IMR-90 (cell line): Measurements from ENCODE around the gene RPTOR. TPM values are rescaled to one million over a fixed set of nuclear protein-coding genes. Genes with fewer than 3 reads are reported as not detected.

Experiments
- ATAC-seq: fragments of 200-7000 bp; cut with Tn5 transposase; 2 replicates; pipeline ENCODE4 v1.9.1; 2020; ENCODE audit warnings: low read depth, mild to moderate bottlenecking, moderate library complexity
- BruUV-seq: library from RNA; stranded (reverse); fragments of 400-500 nt; replicated peaks from 2 replicates; lab custom pipeline; 2021; lab: Mats Ljungman, UMichigan
- CTCF ChIA-PET: fragments of 300-600 bp; formaldehyde crosslinking; extraction: SDS; loops from one replicate; lab custom pipeline; 2021; ENCODE audit warnings: antibody characterized with exemption; lab: Yijun Ruan, JAX
- POLR2A ChIA-PET: fragments of 300-600 bp; sonication (Branson Sonifier 250); formaldehyde crosslinking; loops from one replicate; lab custom pipeline; 2022; ENCODE audit warnings: antibody characterized with exemption; ENCODE audit not compliant: unreplicated experiment; lab: Charles Lee
- DNase-seq: peaks from one replicate; pipeline ENCODE4 v3.0.0; 2013
- H2AFZ ChIP-seq: replicated peaks from 2 replicates; pipeline ENCODE3; 2013; ENCODE audit warnings: low read length, mild to moderate bottlenecking; ENCODE audit not compliant: poor library complexity
- H2AK5ac ChIP-seq: 2 replicates; pipeline ENCODE4 v1.6.1; 2013; ENCODE audit warnings: low read depth, low read length, inconsistent platforms
- H2AK9ac ChIP-seq: replicated peaks from 2 replicates; pipeline ENCODE3; 2013; ENCODE audit warnings: mild to moderate bottlenecking, low read depth, low read length, moderate library complexity; ENCODE audit not compliant: poor library complexity
- H2BK120ac ChIP-seq: 2 replicates; pipeline ENCODE4 v1.6.1; 2013; ENCODE audit warnings: low read depth, low read length, inconsistent platforms
- H2BK15ac ChIP-seq: 3 replicates; pipeline ENCODE4 v1.6.1; 2013; ENCODE audit warnings: low read depth, low read length, inconsistent platforms
- H2BK20ac ChIP-seq: 2 replicates; pipeline ENCODE4 v1.6.1; 2013; ENCODE audit warnings: low read depth, mild to moderate bottlenecking, inconsistent platforms, low read length, moderate library complexity
- H2BK5ac ChIP-seq: 2 replicates; pipeline ENCODE4 v1.6.1; 2013; ENCODE audit warnings: mild to moderate bottlenecking, low read depth, low read length, inconsistent platforms; ENCODE audit not compliant: poor library complexity, severe bottlenecking
- H3K14ac ChIP-seq: replicated peaks from 2 replicates; pipeline ENCODE4 v1.6.1; 2013; ENCODE audit warnings: low read depth, low read length, inconsistent platforms
- H3K18ac ChIP-seq: 2 replicates; pipeline ENCODE4 v1.6.1; 2013; ENCODE audit warnings: low read depth, low read length, control low read depth
- H3K23ac ChIP-seq: 2 replicates; pipeline ENCODE4 v1.6.1; 2013; ENCODE audit warnings: low read depth, low read length, inconsistent platforms
- H3K27ac ChIP-seq: 2 replicates; pipeline ENCODE4 v1.5.1; 2013; ENCODE audit warnings: mild to moderate bottlenecking, control low read depth, low read length; ENCODE audit not compliant: insufficient read depth
- H3K27me3 ChIP-seq: 2 replicates; pipeline ENCODE4 v1.6.1; 2013; ENCODE audit warnings: low read length; ENCODE audit not compliant: control insufficient read depth, insufficient read depth
- H3K36me3 ChIP-seq: 2 replicates; pipeline ENCODE4 v1.6.1; 2013; ENCODE audit warnings: low read length, mixed read lengths; ENCODE audit not compliant: control insufficient read depth, insufficient read depth
- H3K4ac ChIP-seq: 2 replicates; pipeline ENCODE4 v1.6.1; 2013; ENCODE audit warnings: low read depth, low read length, inconsistent platforms
- H3K4me1 ChIP-seq: 2 replicates; pipeline ENCODE4 v1.6.1; 2013; ENCODE audit warnings: low read length, mixed read lengths; ENCODE audit not compliant: control insufficient read depth, insufficient read depth
- H3K4me2 ChIP-seq: 2 replicates; pipeline ENCODE4 v1.6.1; 2013; ENCODE audit warnings: low read depth, mild to moderate bottlenecking, control low read depth, low read length, moderate library complexity
- H3K4me3 ChIP-seq: 2 replicates; pipeline ENCODE4 v1.5.1; 2013; ENCODE audit warnings: low read depth, mild to moderate bottlenecking, control low read depth, low read length, moderate library complexity; ENCODE audit not compliant: insufficient read depth
- H3K56ac ChIP-seq: 2 replicates; pipeline ENCODE4 v1.6.1; 2013; ENCODE audit warnings: low read length, inconsistent platforms; ENCODE audit not compliant: insufficient read depth; ENCODE audit errors: extremely low read depth
- H3K79me1 ChIP-seq, 2 experiments: 2 replicates each; pipeline ENCODE4 v1.6.1; 2013; ENCODE audit warnings: low read length in 2 of 2, inconsistent platforms in 1 of 2, low read depth in 1 of 2
- H3K9ac ChIP-seq: 2 replicates; pipeline ENCODE4 v1.6.1; 2013; ENCODE audit warnings: low read depth, low read length, control low read depth
- H3K9me1 ChIP-seq: 2 replicates; pipeline ENCODE4 v1.6.1; 2013; ENCODE audit warnings: low read length, inconsistent platforms; ENCODE audit not compliant: insufficient read depth
- H3K9me3 ChIP-seq: 2 replicates; pipeline ENCODE4 v1.6.1; 2013; ENCODE audit warnings: low read length; ENCODE audit not compliant: control insufficient read depth, insufficient read depth
- H4K20me1 ChIP-seq: 2 replicates; pipeline ENCODE4 v1.6.1; 2013; ENCODE audit warnings: low read length, inconsistent platforms; ENCODE audit not compliant: insufficient read depth
- H4K5ac ChIP-seq: 2 replicates; pipeline ENCODE4 v1.6.1; 2013; ENCODE audit warnings: mild to moderate bottlenecking, low read depth, low read length, control low read depth
- H4K8ac ChIP-seq, 2 experiments: 2 replicates each; pipeline ENCODE4 v1.6.1; 2013; ENCODE audit warnings: low read depth in 2 of 2, low read length in 2 of 2, control low read depth in 1 of 2, inconsistent platforms in 1 of 2
- H4K91ac ChIP-seq: 2 replicates; pipeline ENCODE4 v1.6.1; 2013; ENCODE audit warnings: low read depth, low read length, inconsistent platforms; ENCODE audit not compliant: insufficient read depth
- BHLHE40 ChIP-seq: fragments of 150-350 bp; IDR thresholded peaks from 2 replicates; pipeline ENCODE4 v1.6.1; 2016; ENCODE audit warnings: mild to moderate bottlenecking, low read depth, low read length
- CHD1 ChIP-seq: IDR thresholded peaks from 2 replicates; pipeline ENCODE4 v1.6.1; 2012; ENCODE audit warnings: low read depth, low read length, improper control_type of control experiment
- MAZ ChIP-seq: IDR thresholded peaks from 2 replicates; pipeline ENCODE4 v1.6.1; 2012; ENCODE audit warnings: low read depth, mild to moderate bottlenecking, low read length, improper control_type of control experiment, moderate library complexity, borderline replicate concordance
- NFE2L2 ChIP-seq: fragments of 150-350 bp; IDR thresholded peaks from 2 replicates; pipeline ENCODE4 v1.6.1; 2016; ENCODE audit warnings: low read depth, mild to moderate bottlenecking, low read length
- POLR2A ChIP-seq: IDR thresholded peaks from 2 replicates; pipeline ENCODE4 v1.6.1; 2012; ENCODE audit warnings: mild to moderate bottlenecking, low read depth, low read length
- SMC3 ChIP-seq: fragments of 150-350 bp; IDR thresholded peaks from 2 replicates; pipeline ENCODE4 v1.6.1; 2016; ENCODE audit warnings: low read depth, mild to moderate bottlenecking, antibody characterized with exemption, low read length, moderate library complexity
- WGBS, 2 experiments: methylation state at CpG; one replicate each; pipeline versions ENCODE4 v1.1.5 to v1.1.7; 2013; ENCODE audit warnings: missing lambda C conversion rate in 2 of 2; ENCODE audit not compliant: insufficient read length in 1 of 2; ENCODE audit errors: extremely low coverage in 2 of 2; 5-methylcytosine and 5-hydroxymethylcytosine counted together
- dilution Hi-C: fragments of 300-500 bp; cut with HindIII; formaldehyde crosslinking; loops from one replicate; pipeline ENCODE4 v1.14.3; 2018; ENCODE audit warnings: low sequenced_read_pairs; ENCODE audit not compliant: unreplicated experiment
- in situ Hi-C: fragments of 300-500 bp; cut with MboI; formaldehyde crosslinking; loops from 3 replicates; pipeline ENCODE4 v1.14.3; 2019; ENCODE audit warnings: low sequenced_read_pairs, inconsistent platforms, mixed read lengths
- intact Hi-C: fragments of 100-400 bp; cut with micrococcal nuclease; formaldehyde crosslinking; loops from 2 replicates; pipeline ENCODE4 v1.10.0; 2022
- polyA plus RNA-seq, 3 experiments: library from polyadenylated mRNA; depleted of rRNA; stranded (reverse); fragments of >200 nt; gene quantifications; 2 replicates each; pipeline ENCODE4 v1.2.3, GENCODE V29; 2012; ENCODE audit warnings: low replicate concordance in 1 of 3
- total RNA-seq: library from RNA; depleted of rRNA; stranded (reverse); fragments of >200 nt; gene quantifications from 2 replicates; pipeline ENCODE4 v1.2.3, GENCODE V29; 2012
- TF ChIP-seq, protein P1 (sequence below): conservative IDR thresholded peaks from 2 replicates; pipeline ENCODE4 v1.5.1; 2012; ENCODE audit warnings: mild to moderate bottlenecking, low read depth, low read length, improper control_type of control experiment
- TF ChIP-seq, protein P2 (sequence below): fragments of 150-350 bp; IDR thresholded peaks from 2 replicates; pipeline ENCODE4 v1.6.1; 2016; ENCODE audit warnings: low read depth, mild to moderate bottlenecking, low read length, moderate library complexity, borderline replicate concordance

Gene RPTOR
- total and polyA plus RNA-seq, 2 of the 4 experiments (the other 2 are of a cell fraction): 10.8 to 14.7 TPM

DNA sequence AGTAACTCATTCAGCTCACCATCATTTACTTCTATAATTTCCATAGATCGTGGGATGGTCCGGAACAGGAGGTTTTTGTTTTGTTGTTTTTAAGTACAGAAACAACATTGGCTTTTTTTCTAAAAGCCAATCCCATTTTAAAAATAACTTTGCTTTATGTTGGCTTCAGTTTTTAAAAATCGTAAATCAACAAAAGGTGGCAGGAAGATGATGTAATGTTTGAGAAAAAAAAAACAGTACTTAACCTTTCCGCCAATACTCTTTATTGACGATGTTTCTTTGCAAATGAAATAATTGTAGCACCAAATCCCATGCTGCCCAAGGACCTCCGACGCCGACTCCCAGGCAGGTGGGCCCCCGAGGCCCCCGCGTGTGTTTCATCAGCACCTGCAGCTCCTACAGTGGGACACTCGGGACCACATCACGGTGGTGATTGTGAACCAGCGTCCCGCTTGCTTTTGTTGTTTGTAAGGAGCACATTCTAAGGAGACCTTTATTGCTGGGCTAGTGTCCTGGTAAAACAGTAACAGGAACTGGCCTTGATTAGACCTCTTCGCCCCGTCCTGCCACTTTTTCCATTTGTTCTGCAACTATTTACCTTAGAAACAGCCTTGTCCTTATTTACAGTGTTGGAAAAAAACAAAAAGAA, 306.8 kb downstream of the RPTOR start:
- in situ Hi-C loops: no loop called here
- CTCF ChIA-PET: no interaction called here

More for the DNA sequence above, 306.8 kb downstream of the RPTOR start:
- no peak overlapping the region for H3K4me3 ChIP-seq
- 90% methylated on average over 8 of the region's 17 CpGs; no CpG with 5 or more reads in 1 of the 2 experiments for whole genome bisulfite sequencing, 2 experiments
- peak overlapping the region; percentile 99 for H4K91ac ChIP-seq
- peak overlapping the region; percentile 98; the same call in 1 of the 2 replicates for H3K14ac ChIP-seq
- no peaks in the 10 kb centered on the region for H3K9me3 ChIP-seq
- peak overlapping the region; percentile 100; the same call in 1 of the 2 replicates for H2AK5ac ChIP-seq
- H3K36me3 ChIP-seq: peaks cover 23% of the 10 kb centered on the region
- no peak for DNase-seq
- H2BK120ac ChIP-seq: peak overlapping the region; percentile 99; the same call in 1 of the 2 replicates
- no peak overlapping the region for H2AK9ac ChIP-seq
- POLR2A ChIA-PET: no interaction called here
- H4K5ac ChIP-seq: no peak overlapping the region
- intact Hi-C loops (loop anchor here (10.0 kb wide), 1 partner anchor 377 kb away; the partner anchor contains the start of gene NPTX1), dilution Hi-C loops (no loop called here)
- no TSS peak for BruUV-seq
- peak overlapping the region; percentile 66 for H2BK5ac ChIP-seq
- peaks cover 18 to 39% of the 10 kb centered on the region in 2 experiments; a peak in 3 of 4 replicates for H3K79me1 ChIP-seq
- peak overlapping the region; percentile 100; the same call in 1 of the 2 replicates for H3K4ac ChIP-seq
- peaks cover 33% of the 10 kb centered on the region for H3K9me1 ChIP-seq
- no peak overlapping the region for H3K4me2 ChIP-seq
- no peak overlapping the region for H3K18ac ChIP-seq
- no peak overlapping the region for H3K9ac ChIP-seq
- peak overlapping the region; percentile 24 to 99; a peak in 1 of 4 replicates for H4K8ac ChIP-seq
- no peak for ATAC-seq
- H2BK20ac ChIP-seq: peak overlapping the region; percentile 54; the same call in 1 of the 2 replicates
- H4K20me1 ChIP-seq: no peaks in the 10 kb centered on the region
- 0 out of 2 replicates have a peak overlapping the region, but pooled peaks have one; percentile 56 for H3K27ac ChIP-seq
- peak overlapping the region; percentile 99; the same call in 2 of the 3 replicates for H2BK15ac ChIP-seq
- H2AFZ ChIP-seq: no peak overlapping the region
- no peaks in the 10 kb centered on the region for H3K27me3 ChIP-seq
- H3K23ac ChIP-seq: no peak overlapping the region
- H3K56ac ChIP-seq: no peak overlapping the region
- TF ChIP-seq POLR2A (no peak), NFE2L2 (no peak), CHD1 (no peak), MAZ (no peak), BHLHE40 (no peak), SMC3 (no peak)
- TF ChIP-seq, protein P1, sequence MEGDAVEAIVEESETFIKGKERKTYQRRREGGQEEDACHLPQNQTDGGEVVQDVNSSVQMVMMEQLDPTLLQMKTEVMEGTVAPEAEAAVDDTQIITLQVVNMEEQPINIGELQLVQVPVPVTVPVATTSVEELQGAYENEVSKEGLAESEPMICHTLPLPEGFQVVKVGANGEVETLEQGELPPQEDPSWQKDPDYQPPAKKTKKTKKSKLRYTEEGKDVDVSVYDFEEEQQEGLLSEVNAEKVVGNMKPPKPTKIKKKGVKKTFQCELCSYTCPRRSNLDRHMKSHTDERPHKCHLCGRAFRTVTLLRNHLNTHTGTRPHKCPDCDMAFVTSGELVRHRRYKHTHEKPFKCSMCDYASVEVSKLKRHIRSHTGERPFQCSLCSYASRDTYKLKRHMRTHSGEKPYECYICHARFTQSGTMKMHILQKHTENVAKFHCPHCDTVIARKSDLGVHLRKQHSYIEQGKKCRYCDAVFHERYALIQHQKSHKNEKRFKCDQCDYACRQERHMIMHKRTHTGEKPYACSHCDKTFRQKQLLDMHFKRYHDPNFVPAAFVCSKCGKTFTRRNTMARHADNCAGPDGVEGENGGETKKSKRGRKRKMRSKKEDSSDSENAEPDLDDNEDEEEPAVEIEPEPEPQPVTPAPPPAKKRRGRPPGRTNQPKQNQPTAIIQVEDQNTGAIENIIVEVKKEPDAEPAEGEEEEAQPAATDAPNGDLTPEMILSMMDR: no peak
- TF ChIP-seq, protein P2, sequence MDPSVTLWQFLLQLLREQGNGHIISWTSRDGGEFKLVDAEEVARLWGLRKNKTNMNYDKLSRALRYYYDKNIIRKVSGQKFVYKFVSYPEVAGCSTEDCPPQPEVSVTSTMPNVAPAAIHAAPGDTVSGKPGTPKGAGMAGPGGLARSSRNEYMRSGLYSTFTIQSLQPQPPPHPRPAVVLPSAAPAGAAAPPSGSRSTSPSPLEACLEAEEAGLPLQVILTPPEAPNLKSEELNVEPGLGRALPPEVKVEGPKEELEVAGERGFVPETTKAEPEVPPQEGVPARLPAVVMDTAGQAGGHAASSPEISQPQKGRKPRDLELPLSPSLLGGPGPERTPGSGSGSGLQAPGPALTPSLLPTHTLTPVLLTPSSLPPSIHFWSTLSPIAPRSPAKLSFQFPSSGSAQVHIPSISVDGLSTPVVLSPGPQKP: no peak
- H3K4me1 ChIP-seq: peaks cover 22% of the 10 kb centered on the region
